SK-N-SH treated with all-trans-retinoic acid at 6 μM for 48 hours (cell line): ENCODE data around the gene WWP2.
"Not testable (repeated sequence)": the region's sequence is repeated elsewhere in the genome, so short reads cannot be mapped to it uniquely, and the experiment has no call there.

Experiments used
- ARNTL ChIP-seq: fragments of 450-650 bp; formaldehyde crosslinking; IDR thresholded peaks from 2 replicates; pipeline ENCODE4 v1.5.0; 2020; ENCODE audit warnings: low read depth, mild to moderate bottlenecking, moderate library complexity, borderline replicate concordance
- CSRNP3 ChIP-seq: fragments of 250-450 bp; sonication (Bioruptor Pico); IDR thresholded peaks from 2 replicates; pipeline ENCODE4 v1.5.1; 2021; ENCODE audit warnings: mild to moderate bottlenecking, moderate library complexity
- ESRRG ChIP-seq: fragments of 250-450 bp; sonication (Bioruptor Pico); IDR thresholded peaks from 2 replicates; pipeline ENCODE4 v1.6.1; 2021; ENCODE audit warnings: mild to moderate bottlenecking
- ISL1 ChIP-seq: fragments of 250-450 bp; sonication (Bioruptor Pico); IDR thresholded peaks from 2 replicates; pipeline ENCODE4 v2.1.2; 2022; ENCODE audit warnings: mild to moderate bottlenecking, moderate library complexity
- PATZ1 ChIP-seq: fragments of 250-450 bp; sonication (Bioruptor Pico); IDR thresholded peaks from 2 replicates; pipeline ENCODE4 v1.8.0; 2020; ENCODE audit warnings: mild to moderate bottlenecking, moderate library complexity, borderline replicate concordance
- PPARA ChIP-seq: fragments of 250-450 bp; sonication (Bioruptor Pico); IDR thresholded peaks from 2 replicates; pipeline ENCODE4 v1.5.0; 2020; ENCODE audit warnings: mild to moderate bottlenecking, borderline replicate concordance
- RARB ChIP-seq: fragments of 250-450 bp; sonication (Bioruptor Pico); IDR thresholded peaks from 2 replicates; pipeline ENCODE4 v1.8.0; 2021; ENCODE audit warnings: mild to moderate bottlenecking, moderate library complexity
- SNAI2 ChIP-seq: fragments of 250-450 bp; sonication (Bioruptor Pico); IDR thresholded peaks from 2 replicates; pipeline ENCODE4 v1.5.0; 2020; ENCODE audit warnings: mild to moderate bottlenecking, moderate library complexity
- TOX ChIP-seq: fragments of 250-450 bp; sonication (Bioruptor Pico); IDR thresholded peaks from 2 replicates; pipeline ENCODE4 v1.8.0; 2021; ENCODE audit warnings: mild to moderate bottlenecking, moderate library complexity, borderline replicate concordance
- ZC3H10 ChIP-seq: fragments of 250-450 bp; sonication (Bioruptor Pico); IDR thresholded peaks from 2 replicates; pipeline ENCODE4 v1.5.1; 2021; ENCODE audit warnings: mild to moderate bottlenecking, moderate library complexity
- ZFP3 ChIP-seq: fragments of 250-450 bp; sonication (Bioruptor Pico); IDR thresholded peaks from 2 replicates; pipeline ENCODE4 v1.5.0; 2020; ENCODE audit warnings: mild to moderate bottlenecking, moderate library complexity
- ZFP30 ChIP-seq: fragments of 450-650 bp; formaldehyde crosslinking; IDR thresholded peaks from 2 replicates; pipeline ENCODE4 v1.5.0; 2022; ENCODE audit warnings: mild to moderate bottlenecking, moderate library complexity
- ZNF8 ChIP-seq: fragments of 450-650 bp; formaldehyde crosslinking; IDR thresholded peaks from 2 replicates; pipeline ENCODE4 v1.5.0; 2020; ENCODE audit warnings: mild to moderate bottlenecking, moderate library complexity
- TF ChIP-seq, protein P1 (sequence below): fragments of 250-450 bp; sonication (Bioruptor Pico); IDR thresholded peaks from 2 replicates; pipeline ENCODE4 v1.5.1; 2020; ENCODE audit warnings: low read depth, mild to moderate bottlenecking, moderate library complexity

- TF ChIP-seq ZFP30 (CRISPR knock-in tag); ZNF8 (CRISPR knock-in tag); PATZ1 (CRISPR knock-in tag); TOX (CRISPR knock-in tag); ARNTL (CRISPR knock-in tag); CSRNP3 (CRISPR knock-in tag); ZC3H10 (CRISPR knock-in tag); PPARA; ZFP3 (CRISPR knock-in tag); RARB (CRISPR knock-in tag); ISL1 (CRISPR knock-in tag); SNAI2 (CRISPR knock-in tag); ESRRG (CRISPR knock-in tag): not testable (repeated sequence)
- TF ChIP-seq, protein P1, sequence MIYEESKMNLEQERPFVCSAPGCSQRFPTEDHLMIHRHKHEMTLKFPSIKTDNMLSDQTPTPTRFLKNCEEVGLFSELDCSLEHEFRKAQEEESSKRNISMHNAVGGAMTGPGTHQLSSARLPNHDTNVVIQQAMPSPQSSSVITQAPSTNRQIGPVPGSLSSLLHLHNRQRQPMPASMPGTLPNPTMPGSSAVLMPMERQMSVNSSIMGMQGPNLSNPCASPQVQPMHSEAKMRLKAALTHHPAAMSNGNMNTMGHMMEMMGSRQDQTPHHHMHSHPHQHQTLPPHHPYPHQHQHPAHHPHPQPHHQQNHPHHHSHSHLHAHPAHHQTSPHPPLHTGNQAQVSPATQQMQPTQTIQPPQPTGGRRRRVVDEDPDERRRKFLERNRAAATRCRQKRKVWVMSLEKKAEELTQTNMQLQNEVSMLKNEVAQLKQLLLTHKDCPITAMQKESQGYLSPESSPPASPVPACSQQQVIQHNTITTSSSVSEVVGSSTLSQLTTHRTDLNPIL: not testable (repeated sequence)
Observed at GRCh38 chr16:69824564-69825142, 62.5 kb downstream of the WWP2 start.
